Hepatocyte (in vitro differentiated cells): Measurements from ENCODE around the gene PTPRR.

Experiments
- EZH2 ChIP-seq: fragments of 200-600 bp; sonication (generic); IDR thresholded peaks from 2 replicates; pipeline ENCODE4 v1.6.1; 2016; ENCODE audit warnings: antibody characterized with exemption, mild to moderate bottlenecking, borderline replicate concordance
- TF ChIP-seq, protein P1 (sequence below): fragments of 200-600 bp; sonication (generic); IDR thresholded peaks from 2 replicates; pipeline ENCODE4 v1.5.1; 2016; ENCODE audit warnings: antibody characterized with exemption, mild to moderate bottlenecking; ENCODE audit not compliant: poor library complexity

DNA sequence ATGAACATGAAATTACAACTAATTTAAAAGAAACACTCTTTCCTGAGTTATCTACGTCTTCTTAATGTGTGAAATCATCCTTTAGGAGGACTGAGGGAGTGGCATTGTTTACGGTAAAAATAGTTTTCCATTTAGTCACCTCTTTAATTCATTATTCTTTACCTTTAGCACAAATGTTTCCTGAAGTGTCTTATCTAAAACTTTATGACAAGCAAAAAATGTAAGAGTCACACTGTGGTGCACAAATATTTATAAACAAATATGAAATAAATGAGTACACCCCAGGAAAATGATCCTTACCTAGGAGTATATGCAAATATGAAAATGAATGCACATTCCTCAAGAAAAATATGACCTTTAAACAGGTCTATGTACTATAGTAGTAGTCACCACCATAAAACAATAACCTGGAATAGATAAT is 104.6 kb downstream of the PTPRR start:
- TF ChIP-seq, protein P1, sequence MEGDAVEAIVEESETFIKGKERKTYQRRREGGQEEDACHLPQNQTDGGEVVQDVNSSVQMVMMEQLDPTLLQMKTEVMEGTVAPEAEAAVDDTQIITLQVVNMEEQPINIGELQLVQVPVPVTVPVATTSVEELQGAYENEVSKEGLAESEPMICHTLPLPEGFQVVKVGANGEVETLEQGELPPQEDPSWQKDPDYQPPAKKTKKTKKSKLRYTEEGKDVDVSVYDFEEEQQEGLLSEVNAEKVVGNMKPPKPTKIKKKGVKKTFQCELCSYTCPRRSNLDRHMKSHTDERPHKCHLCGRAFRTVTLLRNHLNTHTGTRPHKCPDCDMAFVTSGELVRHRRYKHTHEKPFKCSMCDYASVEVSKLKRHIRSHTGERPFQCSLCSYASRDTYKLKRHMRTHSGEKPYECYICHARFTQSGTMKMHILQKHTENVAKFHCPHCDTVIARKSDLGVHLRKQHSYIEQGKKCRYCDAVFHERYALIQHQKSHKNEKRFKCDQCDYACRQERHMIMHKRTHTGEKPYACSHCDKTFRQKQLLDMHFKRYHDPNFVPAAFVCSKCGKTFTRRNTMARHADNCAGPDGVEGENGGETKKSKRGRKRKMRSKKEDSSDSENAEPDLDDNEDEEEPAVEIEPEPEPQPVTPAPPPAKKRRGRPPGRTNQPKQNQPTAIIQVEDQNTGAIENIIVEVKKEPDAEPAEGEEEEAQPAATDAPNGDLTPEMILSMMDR: no peak
- no peak for TF ChIP-seq EZH2
